Epithelial cell of proximal tubule (primary cell): ENCODE data around the gene METTL14. TPM values are rescaled to one million over a fixed set of nuclear protein-coding genes. Genes with fewer than 3 reads are reported as not detected.

ENCODE experiments used
- DNase-seq: peaks from one replicate; pipeline ENCODE4 v3.0.0-alpha.2; 2011; ENCODE audit warnings: low read depth
- H3K4me3 ChIP-seq: 2 replicates; pipeline ENCODE4 v1.5.1; 2011; ENCODE audit warnings: low read depth, mild to moderate bottlenecking, low read length
- total RNA-seq: library from RNA; depleted of rRNA; stranded (reverse); fragments of >200 nt; gene quantifications from 2 replicates; pipeline ENCODE4 v1.2.3, GENCODE V29; 2015
- TF ChIP-seq, protein P1 (sequence below): conservative IDR thresholded peaks from 2 replicates; pipeline ENCODE4 v1.5.1; 2012; ENCODE audit warnings: low read depth, mild to moderate bottlenecking, low read length

The METTL14 gene
- total RNA-seq, 1 donor from 2014 or later: 55.5 TPM

DNA sequence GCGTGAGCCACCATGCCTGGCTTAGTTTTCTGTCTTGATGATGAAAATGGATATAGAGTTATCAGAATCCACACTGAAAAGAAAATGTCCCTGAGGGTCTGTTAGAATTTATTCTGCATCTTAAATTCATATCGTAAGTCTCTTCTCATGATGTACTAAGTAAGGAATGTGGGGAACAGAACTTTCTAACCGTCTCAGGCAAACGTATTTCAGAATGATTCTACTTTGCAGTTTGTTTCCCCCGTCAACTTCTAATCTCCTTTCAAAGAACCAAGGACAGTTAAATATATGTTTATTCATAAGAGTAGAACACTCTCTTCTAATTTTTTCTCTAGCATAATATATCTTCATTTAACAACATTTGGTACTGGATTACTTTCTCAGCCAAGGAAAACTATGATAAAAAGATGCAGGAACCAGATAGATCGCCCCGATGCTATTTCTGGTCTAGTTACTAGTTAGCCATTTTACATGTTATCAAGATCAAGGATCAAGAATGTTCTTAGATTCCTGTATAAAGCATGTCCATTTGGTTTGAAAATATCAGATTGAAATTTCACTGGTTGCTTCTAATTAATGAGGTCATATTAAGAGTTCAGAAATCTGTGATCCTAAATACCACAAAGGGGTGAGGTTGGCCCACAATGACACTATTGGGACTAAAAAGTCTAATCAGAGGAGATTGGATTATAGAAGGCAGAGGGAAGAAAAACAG is 49.5 kb downstream of the METTL14 start:
- TF ChIP-seq, protein P1, sequence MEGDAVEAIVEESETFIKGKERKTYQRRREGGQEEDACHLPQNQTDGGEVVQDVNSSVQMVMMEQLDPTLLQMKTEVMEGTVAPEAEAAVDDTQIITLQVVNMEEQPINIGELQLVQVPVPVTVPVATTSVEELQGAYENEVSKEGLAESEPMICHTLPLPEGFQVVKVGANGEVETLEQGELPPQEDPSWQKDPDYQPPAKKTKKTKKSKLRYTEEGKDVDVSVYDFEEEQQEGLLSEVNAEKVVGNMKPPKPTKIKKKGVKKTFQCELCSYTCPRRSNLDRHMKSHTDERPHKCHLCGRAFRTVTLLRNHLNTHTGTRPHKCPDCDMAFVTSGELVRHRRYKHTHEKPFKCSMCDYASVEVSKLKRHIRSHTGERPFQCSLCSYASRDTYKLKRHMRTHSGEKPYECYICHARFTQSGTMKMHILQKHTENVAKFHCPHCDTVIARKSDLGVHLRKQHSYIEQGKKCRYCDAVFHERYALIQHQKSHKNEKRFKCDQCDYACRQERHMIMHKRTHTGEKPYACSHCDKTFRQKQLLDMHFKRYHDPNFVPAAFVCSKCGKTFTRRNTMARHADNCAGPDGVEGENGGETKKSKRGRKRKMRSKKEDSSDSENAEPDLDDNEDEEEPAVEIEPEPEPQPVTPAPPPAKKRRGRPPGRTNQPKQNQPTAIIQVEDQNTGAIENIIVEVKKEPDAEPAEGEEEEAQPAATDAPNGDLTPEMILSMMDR: no peak
- no peak for DNase-seq
- no peak overlapping the region for H3K4me3 ChIP-seq

DNA sequence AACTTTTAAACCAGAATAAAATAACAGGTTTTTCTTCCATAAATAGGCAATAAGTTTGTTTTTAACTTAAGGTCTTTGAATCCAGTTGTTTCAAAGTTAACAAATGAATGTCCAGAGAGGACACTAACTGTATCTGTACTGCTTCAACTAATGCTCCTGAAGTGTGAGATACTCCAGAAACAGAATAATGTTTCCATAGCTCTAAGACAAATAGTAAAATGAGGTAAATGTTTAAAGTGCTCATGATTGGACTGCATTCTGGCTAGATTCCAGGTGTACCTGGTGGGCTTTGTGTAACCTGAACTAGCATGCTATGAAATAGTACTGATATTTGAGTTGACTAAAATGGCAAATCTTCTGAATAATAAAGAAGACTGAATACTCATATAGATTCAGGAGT is 51.7 kb downstream of the METTL14 start:
- DNase-seq: no peak
- no peak overlapping the region for H3K4me3 ChIP-seq
- TF ChIP-seq, protein P1: no peak

DNA sequence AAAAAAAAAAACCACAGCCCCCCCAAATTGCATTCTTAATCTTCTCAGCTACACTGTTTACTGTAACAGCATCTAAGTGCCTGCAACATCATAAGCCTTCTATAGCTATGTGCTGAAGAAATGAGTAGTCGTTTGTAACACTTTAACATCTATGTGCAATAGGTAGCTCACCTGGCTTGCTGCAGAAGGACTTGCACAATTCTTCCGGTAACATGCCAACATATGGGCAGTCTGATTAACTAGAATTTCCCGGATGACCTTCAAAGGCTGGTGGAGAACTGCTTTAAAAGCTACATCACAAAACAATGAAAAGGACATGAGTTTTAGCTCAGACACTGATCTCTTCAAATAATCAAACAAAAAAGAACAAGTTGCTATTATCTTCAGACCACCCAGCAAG is 52.9 kb downstream of the METTL14 start:
- no peak for DNase-seq
- TF ChIP-seq, protein P1: no peak
- no peak overlapping the region for H3K4me3 ChIP-seq

DNA sequence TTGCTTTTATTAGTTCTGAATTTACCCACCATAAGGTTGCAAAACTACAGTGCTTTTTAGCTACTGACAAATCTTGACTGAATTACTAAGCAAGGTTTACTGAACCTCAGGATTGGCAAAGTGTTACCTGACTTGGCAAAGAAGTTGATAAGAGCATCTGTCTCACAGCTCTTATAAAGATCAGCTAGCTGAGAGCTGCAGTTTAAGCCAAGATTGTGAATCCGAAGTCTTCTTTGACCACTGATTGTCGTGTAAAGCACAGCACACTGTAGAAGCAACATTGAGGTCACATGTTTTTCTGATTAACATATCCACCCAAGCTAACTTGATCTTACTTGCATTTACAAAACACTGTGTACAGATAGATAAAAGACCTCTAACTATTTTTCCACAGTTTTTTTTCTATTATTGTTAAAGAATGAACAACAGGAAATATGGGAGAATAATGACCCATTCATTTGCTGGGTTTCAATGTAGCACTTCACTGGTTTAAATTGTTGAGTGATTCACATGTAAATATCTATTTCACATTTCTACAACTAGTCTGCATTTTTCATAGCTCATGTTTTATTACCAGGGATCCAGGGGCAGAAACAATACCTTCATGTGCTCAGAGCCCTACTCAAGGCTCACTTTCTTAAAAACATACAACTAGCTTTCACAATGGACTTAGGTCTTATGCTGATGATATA is 54.0 kb downstream of the METTL14 start:
- TF ChIP-seq, protein P1: no peak
- no peak for DNase-seq

DNA sequence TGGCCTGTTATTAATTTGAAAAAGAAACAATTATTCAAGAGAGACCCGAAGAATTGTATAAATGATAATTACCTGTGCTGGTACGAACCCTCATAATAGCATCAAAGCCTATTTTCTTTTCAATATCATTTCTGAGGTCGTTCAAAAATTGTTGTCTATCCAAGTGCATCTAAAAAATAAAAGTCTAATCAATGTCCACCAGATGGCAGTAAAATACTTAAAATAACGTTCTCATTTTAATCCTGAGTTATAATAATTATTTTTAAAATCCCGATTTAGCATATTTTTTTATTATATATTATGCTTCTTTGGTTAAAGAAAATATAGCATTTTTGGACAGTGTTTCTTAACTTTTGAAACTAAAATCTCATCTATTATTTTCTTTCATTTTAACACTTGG is 55.7 kb downstream of the METTL14 start:
- H3K4me3 ChIP-seq: no peak overlapping the region
- no peak for DNase-seq
- TF ChIP-seq, protein P1: no peak

More for the DNA sequence above, 54.0 kb downstream of the METTL14 start:
- no peak overlapping the region for H3K4me3 ChIP-seq

DNA sequence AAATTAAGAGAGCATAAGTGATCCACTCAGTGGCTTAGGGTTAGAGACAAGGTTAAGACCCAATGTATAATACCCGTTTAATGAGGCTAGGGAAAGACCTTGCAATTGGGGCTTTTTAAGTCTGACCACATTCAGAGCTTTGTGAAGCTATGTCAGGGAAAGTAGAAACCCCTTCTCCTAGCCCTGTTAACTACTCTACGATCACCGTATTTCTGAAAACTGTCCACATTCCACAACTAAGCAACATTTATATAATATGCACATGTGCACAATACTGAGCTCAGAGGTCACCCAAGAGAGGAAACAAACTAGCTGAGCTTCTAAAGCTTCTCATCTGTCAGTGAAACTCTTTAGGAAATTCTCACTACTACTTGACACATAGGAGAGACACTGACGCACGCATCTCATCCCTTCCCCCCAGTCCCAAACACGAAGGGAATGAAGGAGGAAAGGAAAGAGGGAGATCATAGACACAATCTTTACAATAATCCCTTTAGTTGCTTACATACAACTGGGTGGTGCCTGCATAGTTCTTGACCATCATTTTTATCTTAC is 56.2 kb downstream of the METTL14 start:
- no peak for DNase-seq
- TF ChIP-seq, protein P1: no peak
- H3K4me3 ChIP-seq: no peak overlapping the region

DNA sequence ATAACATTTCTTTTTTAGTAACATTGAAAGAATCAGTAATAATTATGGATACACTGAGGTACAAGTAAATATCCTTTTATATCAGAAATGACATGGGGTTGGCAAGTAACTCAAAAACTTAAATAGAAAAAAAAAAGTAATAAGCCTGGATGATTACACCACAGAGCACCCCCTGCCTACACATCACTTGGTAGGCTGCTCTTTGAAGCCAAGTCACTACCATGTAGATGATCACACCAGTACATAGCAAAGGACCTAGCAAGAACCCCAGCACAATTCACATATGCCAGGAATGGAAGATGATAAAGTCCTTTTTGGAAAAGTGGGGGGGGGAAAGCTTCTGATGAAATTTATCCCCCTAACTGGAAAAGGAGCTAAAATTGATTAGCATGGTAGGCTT is 56.9 kb downstream of the METTL14 start:
- TF ChIP-seq, protein P1: no peak
- no peak overlapping the region for H3K4me3 ChIP-seq
- DNase-seq: no peak
